Left hindlimb (tissue), 1 donor: ENCODE results near the gene NUP62.
A peak's percentile ranks its signal among the peaks of the same experiment; 100 is the strongest.

Experiments used
- DNase-seq: peaks from one replicate; pipeline ENCODE4 v3.0.0-alpha.2; 2018

Gene NUP62

GRCh38 chr19:49895566-49896297, 33.6 kb downstream of the NUP62 start:
- no peak for DNase-seq

- no peak for DNase-seq
Observed at GRCh38 chr19:49894879-49895565, 34.3 kb downstream of the NUP62 start.

- no peak for DNase-seq
Observed at GRCh38 chr19:49894011-49894664, 35.2 kb downstream of the NUP62 start.

DNA sequence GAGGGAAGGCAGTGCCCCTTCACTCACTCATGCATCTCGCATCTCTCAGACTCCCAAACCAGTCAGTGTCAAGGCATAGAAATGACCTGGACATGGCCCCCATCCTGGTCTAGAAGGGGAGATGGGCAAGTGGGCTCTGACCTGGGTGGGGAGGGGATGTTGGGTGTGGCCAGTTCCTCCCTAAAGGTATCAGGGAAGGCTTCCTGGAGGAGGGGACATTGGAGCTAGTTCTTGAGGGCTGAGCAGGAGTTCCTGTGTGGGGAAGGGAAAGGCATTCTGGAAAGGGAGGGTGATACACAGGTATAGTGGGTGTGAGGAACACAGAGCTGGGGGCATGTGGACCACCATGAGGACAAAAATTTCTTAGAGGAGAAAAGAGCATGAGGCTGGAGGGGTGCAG, 36.6 kb downstream of the NUP62 start:
- DNase-seq = no peak

- no peak for DNase-seq
Observed at GRCh38 chr19:49891393-49891792, 37.9 kb downstream of the NUP62 start.

GRCh38 chr19:49890349-49891311, 38.7 kb downstream of the NUP62 start:
- no peak for DNase-seq

- DNase-seq = peak; percentile 75
Observed at GRCh38 chr19:49889687-49890348, 39.5 kb downstream of the NUP62 start.

DNA sequence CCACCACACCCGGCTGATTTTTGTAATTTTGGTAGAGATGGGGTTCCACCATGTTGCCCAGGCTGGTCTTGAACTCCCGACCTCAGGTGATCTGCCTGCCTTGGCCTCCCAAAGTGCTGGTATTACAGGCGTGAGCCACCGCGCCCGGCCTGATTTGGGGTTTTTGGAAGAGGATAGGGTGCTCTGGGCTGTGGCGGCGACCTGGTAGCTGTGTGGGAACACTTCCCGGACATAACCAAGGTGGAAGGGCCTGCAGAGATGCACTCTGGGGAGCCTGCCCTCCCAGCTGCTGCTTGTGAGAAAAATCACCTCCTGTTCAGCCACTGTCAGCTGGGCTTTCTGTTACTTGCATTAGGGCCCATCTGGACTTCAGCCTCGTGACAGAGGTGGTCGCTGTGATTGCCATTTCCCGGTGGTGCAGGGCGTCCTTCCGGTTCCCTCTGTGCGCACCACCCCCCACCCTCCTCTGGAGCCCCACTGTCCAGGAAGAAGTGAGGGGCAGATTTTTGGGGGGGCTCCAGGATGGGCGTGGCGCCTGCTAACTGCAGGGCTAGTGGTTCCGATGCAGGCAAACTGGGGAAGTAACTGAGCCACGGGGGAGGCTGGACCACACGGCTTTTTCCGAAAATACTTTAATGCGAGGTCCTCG, 40.1 kb downstream of the NUP62 start:
- no peak for DNase-seq

DNA sequence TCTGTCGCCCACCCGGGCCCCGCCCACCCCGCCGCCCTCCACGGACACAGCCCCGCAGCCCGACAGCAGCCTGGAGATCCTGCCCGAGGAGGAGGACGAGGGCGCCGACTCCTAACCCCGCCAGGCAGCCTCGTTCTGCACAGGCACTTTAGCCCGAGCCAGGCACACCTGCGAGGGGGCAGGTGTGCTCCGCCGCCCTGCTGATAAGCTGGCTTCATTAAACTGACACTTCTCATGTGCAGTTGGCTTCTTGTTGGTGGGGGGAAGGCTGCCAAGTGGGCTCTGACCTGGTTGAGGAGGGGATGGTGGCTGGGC, 40.8 kb downstream of the NUP62 start:
- no peak for DNase-seq

DNA sequence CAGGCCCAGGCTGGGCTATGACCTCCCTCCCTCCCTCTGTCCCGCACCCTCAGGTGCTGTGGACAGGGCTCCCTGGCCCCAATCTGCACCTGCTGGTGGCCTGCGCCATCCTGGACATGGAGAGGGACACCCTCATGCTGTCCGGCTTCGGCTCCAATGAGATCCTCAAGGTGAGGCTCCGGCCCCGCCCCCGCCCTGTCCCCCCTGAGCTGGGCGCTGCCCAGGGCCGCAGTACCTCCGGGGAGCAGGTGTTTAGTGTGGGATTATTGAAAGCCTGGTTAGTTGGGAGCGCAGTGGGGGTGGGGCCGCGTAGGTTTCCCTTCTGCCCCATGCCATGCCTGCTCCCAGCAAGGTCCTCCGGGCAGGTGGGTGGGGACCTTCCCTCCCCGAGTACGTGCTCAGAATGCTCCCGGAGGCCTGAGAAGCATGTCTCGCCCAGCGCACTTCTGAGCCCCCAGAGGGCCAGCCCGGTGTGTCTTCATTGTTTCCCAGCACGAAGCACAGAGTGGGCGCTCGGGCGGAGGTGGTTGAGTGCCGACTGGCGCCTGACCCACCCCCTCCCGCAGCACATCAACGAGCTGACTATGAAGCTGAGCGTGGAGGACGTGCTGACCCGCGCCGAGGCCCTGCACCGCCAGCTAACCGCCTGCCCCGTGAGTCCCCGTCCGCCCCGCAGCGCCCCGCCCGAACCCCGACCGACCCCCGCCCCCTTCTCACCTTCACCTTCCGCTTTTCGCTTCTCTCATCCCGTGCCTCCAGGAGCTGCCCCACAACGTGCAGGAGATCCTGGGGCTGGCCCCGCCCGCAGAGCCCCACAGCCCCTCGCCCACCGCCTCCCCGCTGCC, 41.4 kb downstream of the NUP62 start:
- no peak for DNase-seq

- DNase-seq = no peak
Observed at GRCh38 chr19:49887037-49887664, 42.2 kb downstream of the NUP62 start.

GRCh38 chr19:49884760-49885159, 44.5 kb downstream of the NUP62 start:
- no peak for DNase-seq

DNA sequence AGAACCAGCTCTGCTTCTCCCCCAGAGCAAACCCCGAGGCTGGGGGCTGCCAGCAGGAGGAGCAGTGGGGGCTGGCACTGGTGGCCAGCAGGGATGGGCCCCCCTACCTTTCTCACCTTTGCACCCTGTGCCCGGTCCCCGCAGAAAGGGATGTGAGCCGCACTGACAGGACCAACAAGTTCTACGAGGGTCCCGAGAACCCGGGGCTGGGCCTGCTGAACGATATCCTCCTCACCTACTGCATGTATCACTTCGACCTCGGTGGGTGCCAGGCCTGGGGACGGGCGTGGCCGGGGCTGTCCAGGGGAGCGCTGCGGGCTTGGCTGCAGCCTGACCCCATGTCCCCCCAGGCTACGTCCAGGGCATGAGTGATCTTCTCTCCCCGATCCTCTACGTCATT, 45.2 kb downstream of the NUP62 start:
- DNase-seq = no peak

GRCh38 chr19:49883094-49883493, 46.2 kb downstream of the NUP62 start:
- DNase-seq = no peak

GRCh38 chr19:49882643-49883042, 46.7 kb downstream of the NUP62 start:
- no peak for DNase-seq

GRCh38 chr19:49881672-49882394, 47.5 kb downstream of the NUP62 start:
- peak; percentile 27 for DNase-seq

DNA sequence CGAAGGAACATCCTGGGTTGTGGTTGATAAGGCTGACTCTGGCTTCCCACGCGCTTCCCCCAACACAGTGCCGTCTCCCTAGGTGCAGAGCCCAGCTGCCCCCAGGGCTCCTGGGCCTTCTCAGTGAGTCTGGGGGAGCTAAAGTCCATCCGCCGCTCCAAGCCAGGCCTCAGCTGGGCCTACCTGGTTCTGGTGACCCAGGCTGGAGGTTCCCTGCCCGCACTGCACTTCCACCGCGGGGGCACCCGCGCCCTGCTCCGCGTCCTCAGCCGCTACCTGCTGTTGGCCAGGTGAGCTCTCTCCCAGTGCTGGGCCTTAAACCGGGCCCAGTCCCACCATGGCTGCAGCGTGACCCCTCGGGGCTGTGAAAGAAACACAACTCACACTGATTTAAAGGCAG, 48.1 kb downstream of the NUP62 start:
- no peak for DNase-seq

GRCh38 chr19:49880162-49880869, 49.0 kb downstream of the NUP62 start:
- peak; percentile 34 for DNase-seq
